NK-92 treated with Interleukin-12 subunit alpha and Interleukin-12 subunit beta, amount 100 ng/mL, for 24 hours (cell line): ENCODE measurements around the gene C9orf153.

Experiments used
- DNase-seq: peaks from one replicate; lab custom pipeline; 2025; lab: John Stamatoyannopoulos, UW

Gene C9orf153

GRCh38 chr9:86187121-86187520 lies 72.3 kb downstream of the C9orf153 start:
- DNase-seq, result no peak

GRCh38 chr9:86186696-86187095 lies 72.8 kb downstream of the C9orf153 start:
- DNase-seq, result no peak

GRCh38 chr9:86185872-86186271 lies 73.6 kb downstream of the C9orf153 start:
- DNase-seq, result no peak

DNA sequence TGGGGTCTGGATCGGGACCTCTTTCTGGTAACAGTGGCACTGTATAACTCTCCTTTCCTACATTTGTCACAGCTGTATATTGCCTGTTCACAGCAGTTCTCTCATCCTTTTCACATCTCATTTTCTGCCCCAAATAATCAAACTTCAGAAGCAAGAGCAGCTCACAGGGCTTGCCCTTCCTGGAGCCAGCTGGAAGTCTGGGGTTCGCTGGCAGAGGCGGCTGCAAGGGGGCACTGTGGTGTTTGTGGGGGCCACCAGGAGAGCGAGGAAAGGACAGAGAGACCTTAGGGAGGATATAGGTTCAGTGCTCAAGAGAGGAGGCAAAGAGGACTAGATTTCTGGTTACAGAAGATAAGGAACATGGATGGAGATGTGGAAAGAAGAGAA lies 75.3 kb downstream of the C9orf153 start:
- no peak for DNase-seq

GRCh38 chr9:86183229-86184137 lies 76.0 kb downstream of the C9orf153 start:
- DNase-seq, result no peak

GRCh38 chr9:86181379-86182315 lies 77.8 kb downstream of the C9orf153 start:
- no peak for DNase-seq

DNA sequence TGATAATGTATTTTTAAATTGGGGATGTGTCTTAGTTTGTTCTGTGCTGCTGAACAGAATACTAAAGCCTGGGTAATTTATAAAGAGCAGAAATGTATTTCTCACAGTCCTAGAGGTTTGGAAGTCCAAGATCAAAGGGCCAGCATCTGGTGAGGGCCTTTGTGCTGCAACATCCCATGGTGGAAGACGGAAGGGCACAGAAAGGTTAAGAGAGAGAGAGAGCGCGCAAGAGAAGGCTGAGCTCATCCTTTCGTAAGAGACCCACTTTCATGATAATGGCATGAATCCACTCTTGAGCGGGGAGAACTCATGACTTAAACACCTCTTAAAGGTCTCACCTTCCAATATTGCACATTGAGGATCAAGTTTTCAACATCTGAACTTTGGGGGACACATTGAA lies 81.0 kb downstream of the C9orf153 start:
- no peak for DNase-seq

- no peak for DNase-seq
Observed at GRCh38 chr9:86177995-86178394, 81.5 kb downstream of the C9orf153 start.

DNA sequence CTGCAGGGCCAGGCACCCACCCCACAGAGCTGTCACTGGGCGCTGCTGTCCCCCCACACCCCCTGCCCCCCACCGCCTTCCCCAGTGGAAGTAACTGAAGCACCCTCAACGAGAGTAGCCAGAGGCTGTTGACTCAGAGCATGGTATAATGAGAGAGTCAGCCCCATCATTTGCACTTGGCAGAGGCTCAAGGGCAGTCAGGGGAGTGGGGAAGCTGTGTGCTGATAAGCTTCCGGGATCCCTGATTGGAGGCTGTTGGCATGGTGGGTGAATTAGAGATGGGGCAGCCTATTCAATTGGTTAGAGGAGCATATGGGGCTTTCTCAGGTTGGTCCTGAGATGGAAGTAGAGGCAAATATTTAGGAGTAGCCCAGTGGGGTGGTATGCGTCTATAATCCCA lies 83.0 kb downstream of the C9orf153 start:
- DNase-seq, result no peak

DNA sequence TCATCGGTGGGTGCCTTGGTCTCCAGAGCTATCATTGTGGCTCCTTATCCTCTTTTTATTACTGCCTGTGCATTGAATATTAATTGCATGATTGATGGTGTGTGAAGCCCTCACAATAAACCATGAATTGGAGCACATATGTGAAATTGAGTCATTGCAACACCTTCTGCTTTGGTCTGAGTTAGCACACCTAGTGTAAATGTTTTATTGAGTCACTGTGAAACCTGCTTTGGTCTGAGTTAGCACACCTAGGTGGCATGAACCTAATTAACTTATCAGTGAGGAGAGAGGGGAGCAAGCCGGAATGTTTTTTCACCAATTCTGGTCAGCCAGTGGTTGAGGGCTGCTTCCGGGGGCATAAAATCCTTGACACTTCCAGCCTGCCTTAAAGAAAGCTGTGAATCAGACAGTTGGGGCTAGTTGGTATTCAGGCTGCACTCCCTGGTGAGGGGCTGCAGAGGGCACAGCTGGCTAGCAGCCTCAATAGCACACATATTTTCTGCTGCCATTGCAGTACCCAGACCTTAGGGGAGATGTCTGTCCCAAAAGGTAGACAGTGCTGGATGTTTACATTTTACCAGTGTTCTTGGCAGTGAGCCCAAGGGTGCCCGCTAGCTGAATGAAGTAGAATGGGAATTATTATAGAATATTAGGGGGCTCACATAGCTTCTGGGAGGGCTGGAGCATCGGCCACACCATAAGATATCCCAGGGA lies 83.6 kb downstream of the C9orf153 start:
- no peak for DNase-seq

GRCh38 chr9:86175223-86175622 lies 84.2 kb downstream of the C9orf153 start:
- no peak for DNase-seq
